NT2/D1 (cell line): ENCODE results near the gene IGF2BP2.
"Not testable (repeated sequence)": the region's sequence is repeated elsewhere in the genome, so short reads cannot be mapped to it uniquely, and the experiment has no call there.

Experiments
- DNase-seq: peaks from one replicate; pipeline ENCODE4 v3.0.0-alpha.2; 2011; ENCODE audit warnings: low read depth, low spot score
- H3K27me3 ChIP-seq: 2 replicates; pipeline ENCODE4 v1.6.0; 2011; ENCODE audit warnings: mild to moderate bottlenecking; ENCODE audit not compliant: insufficient read length, insufficient read depth
- H3K36me3 ChIP-seq: 2 replicates; pipeline ENCODE4 v1.6.1; 2011; ENCODE audit warnings: mild to moderate bottlenecking, low read length, mixed read lengths; ENCODE audit not compliant: insufficient read depth, insufficient read length
- H3K4me1 ChIP-seq: 2 replicates; pipeline ENCODE4 v1.5.1; 2011; ENCODE audit not compliant: insufficient read depth, insufficient read length
- H3K4me3 ChIP-seq: 2 replicates; pipeline ENCODE4 v1.5.1; 2011; ENCODE audit warnings: low read depth; ENCODE audit not compliant: insufficient read length
- H3K9ac ChIP-seq: 2 replicates; pipeline ENCODE4 v1.6.0; 2011; ENCODE audit warnings: low read depth; ENCODE audit not compliant: insufficient read length
- H3K9me3 ChIP-seq: 2 replicates; pipeline ENCODE4 v1.5.1; 2011; ENCODE audit warnings: mild to moderate bottlenecking, low read length; ENCODE audit not compliant: insufficient read depth
- SUZ12 ChIP-seq: IDR thresholded peaks from 2 replicates; pipeline ENCODE4 v1.6.1; 2011; ENCODE audit not compliant: insufficient read length, insufficient read depth; ENCODE audit errors: extremely low read depth
- YY1 ChIP-seq: IDR thresholded peaks from 2 replicates; pipeline ENCODE4 v1.6.1; 2011; ENCODE audit not compliant: insufficient read length, insufficient read depth
- ZNF274 ChIP-seq: IDR thresholded peaks from 2 replicates; pipeline ENCODE4 v1.6.1; 2011; ENCODE audit warnings: mild to moderate bottlenecking, low read depth, low read length

The IGF2BP2 gene

GRCh38 chr3:185818267-185818875 lies 6.5 kb downstream of the IGF2BP2 start:
- Histone ChIP-seq H3K4me1 (peaks cover 7% of the 10 kb centered on the region), H3K9ac (no peak overlapping the region), H3K9me3 (no peaks in the 10 kb centered on the region), H3K27me3 (no peaks in the 10 kb centered on the region), H3K36me3 (peaks cover 14% of the 10 kb centered on the region), H3K4me3 (no peak overlapping the region)
- DNase-seq, result no peak
- no peak for TF ChIP-seq SUZ12
- TF ChIP-seq YY1, result no peak
- no peak for TF ChIP-seq ZNF274

DNA sequence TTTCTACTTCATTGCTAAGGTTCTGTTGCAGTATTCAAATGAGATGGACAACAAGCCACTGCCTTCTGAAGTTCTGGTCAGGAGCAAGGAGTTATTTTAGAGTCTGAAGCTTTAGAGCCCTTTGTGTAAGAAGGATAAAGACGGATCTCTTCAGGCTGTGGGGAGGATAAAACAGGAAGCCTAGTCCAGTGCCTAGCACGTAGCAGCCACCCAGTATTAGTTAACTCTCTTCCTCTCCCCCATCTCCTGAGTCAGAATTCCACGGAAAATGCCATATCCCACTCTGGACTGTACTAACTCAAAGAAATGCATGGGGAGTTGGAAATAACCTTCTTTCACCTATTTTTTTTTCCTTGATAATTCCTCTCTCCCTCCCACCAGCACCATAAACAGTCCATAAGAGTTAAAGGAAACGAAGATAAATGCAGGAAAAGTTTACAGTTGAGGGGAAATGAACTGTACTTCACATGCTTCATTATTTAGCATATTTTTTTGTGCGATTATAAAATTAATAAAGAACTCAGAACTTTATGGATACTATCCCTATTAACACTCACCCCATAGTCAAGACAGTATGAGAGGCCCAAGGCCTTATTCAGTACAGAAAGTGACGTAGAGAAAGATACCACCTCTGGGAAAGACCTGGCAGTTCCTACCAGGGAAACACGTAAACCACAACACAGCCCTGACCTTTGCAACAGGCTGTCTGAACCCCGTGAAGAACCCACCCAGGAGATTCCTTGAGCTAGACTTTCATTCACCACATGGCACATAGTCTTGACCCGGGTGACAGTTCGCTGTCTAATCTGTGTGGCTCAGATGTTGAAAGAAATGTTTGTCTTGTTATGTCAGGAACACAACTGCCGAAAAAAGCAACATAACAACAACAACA lies 9.2 kb downstream of the IGF2BP2 start:
- peaks cover 18% of the 10 kb centered on the region for H3K36me3 ChIP-seq
- H3K27me3 ChIP-seq, result no peaks in the 10 kb centered on the region
- H3K4me1 ChIP-seq, result peaks cover 11% of the 10 kb centered on the region
- H3K9me3 ChIP-seq, result no peaks in the 10 kb centered on the region
- no peak for DNase-seq
- H3K4me3 ChIP-seq, result no peak overlapping the region
- no peak overlapping the region for H3K9ac ChIP-seq
- TF ChIP-seq ZNF274 (no peak), SUZ12 (no peak), YY1 (no peak)

- no peak for DNase-seq
- no peak overlapping the region for H3K4me3 ChIP-seq
Observed at GRCh38 chr3:185813691-185814215, 11.1 kb downstream of the IGF2BP2 start.

GRCh38 chr3:185813205-185813604 lies 11.6 kb downstream of the IGF2BP2 start:
- peaks cover 9% of the 10 kb centered on the region for H3K4me1 ChIP-seq
- TF ChIP-seq ZNF274, result no peak
- no peak for TF ChIP-seq YY1
- no peak for TF ChIP-seq SUZ12
- H3K9me3 ChIP-seq, result no peaks in the 10 kb centered on the region
- no peak for DNase-seq
- H3K36me3 ChIP-seq, result peaks cover 18% of the 10 kb centered on the region
- H3K4me3 ChIP-seq, result no peak overlapping the region
- H3K27me3 ChIP-seq, result no peaks in the 10 kb centered on the region
- no peak overlapping the region for H3K9ac ChIP-seq

More at GRCh38 chr3:185813691-185814215, 11.1 kb downstream of the IGF2BP2 start:
- Histone ChIP-seq H3K27me3 (no peaks in the 10 kb centered on the region), H3K36me3 (peaks cover 20% of the 10 kb centered on the region), H3K9me3 (no peaks in the 10 kb centered on the region), H3K9ac (no peak overlapping the region), H3K4me1 (peaks cover 11% of the 10 kb centered on the region)
- TF ChIP-seq SUZ12, result no peak
- TF ChIP-seq YY1, result no peak
- no peak for TF ChIP-seq ZNF274

DNA sequence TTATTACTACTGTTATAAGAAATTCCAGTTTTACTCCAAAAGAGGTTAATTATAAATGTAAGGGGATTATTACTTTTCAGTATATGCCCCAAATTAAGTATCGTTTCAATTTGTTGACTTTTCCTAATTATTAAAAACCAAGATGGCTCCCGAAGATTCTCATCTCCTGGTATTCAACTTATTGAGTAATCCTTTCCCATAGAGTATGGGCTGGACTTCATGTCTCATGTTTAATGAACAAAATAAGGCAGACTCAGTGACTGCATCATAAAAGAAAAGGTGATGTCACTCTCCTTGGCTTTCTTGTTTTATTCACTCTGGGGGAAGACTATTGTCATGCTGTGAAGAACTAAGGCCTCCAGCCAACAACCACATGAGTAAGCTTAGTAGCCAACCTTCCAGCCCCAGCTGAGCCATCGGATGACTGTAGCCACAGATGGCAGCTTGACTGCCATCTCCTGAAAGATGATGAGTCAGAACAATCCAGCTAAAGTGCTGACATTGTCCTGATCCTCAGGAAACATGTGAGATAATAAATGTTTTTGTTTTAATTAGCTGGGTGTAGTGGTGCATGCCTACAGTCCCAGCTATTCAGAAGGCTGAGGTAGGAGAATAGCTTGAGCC lies 17.3 kb downstream of the IGF2BP2 start:
- TF ChIP-seq SUZ12, result no peak
- no peak for TF ChIP-seq YY1
- TF ChIP-seq ZNF274, result no peak
- Histone ChIP-seq H3K4me1 (peaks cover 4% of the 10 kb centered on the region), H3K4me3 (no peak overlapping the region), H3K9ac (no peak overlapping the region), H3K27me3 (no peaks in the 10 kb centered on the region), H3K36me3 (peaks cover 9% of the 10 kb centered on the region), H3K9me3 (no peaks in the 10 kb centered on the region)
- peak; percentile 95 for DNase-seq

DNA sequence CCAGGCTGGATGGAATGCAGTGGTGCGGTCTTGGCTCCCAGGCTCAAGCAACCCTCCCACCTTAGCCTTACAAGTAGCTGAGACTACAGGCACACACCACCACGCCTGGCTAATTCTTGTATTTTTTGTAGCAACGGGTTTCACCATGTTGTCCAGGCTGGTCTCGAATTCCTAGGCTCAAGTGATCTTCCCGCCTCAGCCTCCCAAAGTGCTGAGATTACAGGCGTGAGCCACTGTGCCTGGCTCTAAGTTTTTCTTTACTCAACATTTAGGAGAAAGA lies 26.1 kb downstream of the IGF2BP2 start:
- H3K4me1 ChIP-seq, H3K9me3 ChIP-seq, H3K36me3 ChIP-seq, H3K9ac ChIP-seq, H3K4me3 ChIP-seq, DNase-seq, H3K27me3 ChIP-seq: not testable (repeated sequence)

DNA sequence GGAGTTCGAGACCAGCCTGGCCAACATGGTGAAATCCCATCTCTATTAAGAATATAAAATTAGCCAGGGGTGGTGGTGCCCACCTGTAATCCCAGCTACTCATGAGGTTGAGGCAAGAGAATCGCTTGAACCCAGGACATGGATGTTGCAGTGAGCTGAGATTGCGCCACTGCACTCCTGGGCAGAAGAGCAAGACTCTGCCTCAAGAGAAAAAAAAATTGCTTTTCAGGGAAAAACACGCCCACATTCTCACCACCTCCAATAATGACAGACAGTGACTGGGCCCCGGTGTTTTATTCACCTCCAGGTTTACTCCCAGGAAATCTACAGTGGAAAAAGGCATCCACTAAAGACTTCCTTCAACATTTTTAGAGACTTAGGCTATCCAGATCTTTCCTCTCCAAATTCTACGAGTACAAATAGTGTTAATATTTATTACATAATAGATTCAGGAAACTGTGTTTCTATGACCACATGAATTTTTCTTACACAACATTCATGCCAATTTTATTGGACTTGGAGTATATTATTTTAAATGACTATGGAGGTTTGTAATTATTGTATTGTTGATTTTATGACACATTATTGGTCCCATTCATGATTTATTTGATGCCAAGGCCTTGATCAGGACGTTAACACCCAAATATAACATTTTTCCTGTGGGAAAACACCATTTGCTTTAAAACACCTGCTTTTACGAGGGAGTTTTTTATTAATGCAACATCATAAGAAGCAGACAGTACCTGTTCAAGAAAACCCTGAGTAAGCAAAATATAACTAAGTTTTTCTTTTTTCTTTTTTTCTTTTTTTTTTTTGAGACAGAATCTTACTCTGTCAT lies 26.6 kb downstream of the IGF2BP2 start:
- no peaks in the 10 kb centered on the region for H3K4me1 ChIP-seq
- TF ChIP-seq YY1 (no peak), SUZ12 (no peak), ZNF274 (no peak)
- no peaks in the 10 kb centered on the region for H3K9me3 ChIP-seq
- peaks cover 7% of the 10 kb centered on the region for H3K36me3 ChIP-seq
- no peak overlapping the region for H3K4me3 ChIP-seq
- DNase-seq, result no peak
- peak overlapping the region; percentile 25 for H3K9ac ChIP-seq
- H3K27me3 ChIP-seq, result no peaks in the 10 kb centered on the region
